ENCODE measurements around the gene PLCG1. TPM values are rescaled to one million over a fixed set of nuclear protein-coding genes. Genes with fewer than 3 reads are reported as not detected.

Gene PLCG1
- total RNA-seq, 1 donor from 2014 or later, result 94.0 TPM

GRCh38 chr20:41143354-41143753, 6.0 kb downstream of the PLCG1 start:
- TF ChIP-seq, protein P1, sequence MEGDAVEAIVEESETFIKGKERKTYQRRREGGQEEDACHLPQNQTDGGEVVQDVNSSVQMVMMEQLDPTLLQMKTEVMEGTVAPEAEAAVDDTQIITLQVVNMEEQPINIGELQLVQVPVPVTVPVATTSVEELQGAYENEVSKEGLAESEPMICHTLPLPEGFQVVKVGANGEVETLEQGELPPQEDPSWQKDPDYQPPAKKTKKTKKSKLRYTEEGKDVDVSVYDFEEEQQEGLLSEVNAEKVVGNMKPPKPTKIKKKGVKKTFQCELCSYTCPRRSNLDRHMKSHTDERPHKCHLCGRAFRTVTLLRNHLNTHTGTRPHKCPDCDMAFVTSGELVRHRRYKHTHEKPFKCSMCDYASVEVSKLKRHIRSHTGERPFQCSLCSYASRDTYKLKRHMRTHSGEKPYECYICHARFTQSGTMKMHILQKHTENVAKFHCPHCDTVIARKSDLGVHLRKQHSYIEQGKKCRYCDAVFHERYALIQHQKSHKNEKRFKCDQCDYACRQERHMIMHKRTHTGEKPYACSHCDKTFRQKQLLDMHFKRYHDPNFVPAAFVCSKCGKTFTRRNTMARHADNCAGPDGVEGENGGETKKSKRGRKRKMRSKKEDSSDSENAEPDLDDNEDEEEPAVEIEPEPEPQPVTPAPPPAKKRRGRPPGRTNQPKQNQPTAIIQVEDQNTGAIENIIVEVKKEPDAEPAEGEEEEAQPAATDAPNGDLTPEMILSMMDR (IDR thresholded peaks at IDR 0.05), result no peak
- DNase-seq, result no peak
- Histone ChIP-seq H3K27ac (peak overlapping the region; percentile 73), H3K4me1 (peaks cover 100% of the 10 kb centered on the region), H3K9me3 (no peaks in the 10 kb centered on the region), H3K4me3 (no peak overlapping the region), H3K36me3 (peaks cover 4% of the 10 kb centered on the region), H3K27me3 (ENCODE audit: low read depth) (no peaks in the 10 kb centered on the region)
- peak; percentile 48 to 60 for ATAC-seq
- intact Hi-C loops (cut with DNase I), result no loop called here

GRCh38 chr20:41145317-41145716, 8.0 kb downstream of the PLCG1 start:
- no peak for DNase-seq
- no peaks in the 10 kb centered on the region for H3K27me3 ChIP-seq (ENCODE audit: low read depth)
- H3K36me3 ChIP-seq, result peaks cover 4% of the 10 kb centered on the region
- intact Hi-C loops (cut with DNase I), result no loop called here
- ATAC-seq, result no peak
- H3K27ac ChIP-seq, result peak overlapping the region; percentile 73
- no peak overlapping the region for H3K4me3 ChIP-seq
- peaks cover 100% of the 10 kb centered on the region for H3K4me1 ChIP-seq
- TF ChIP-seq, protein P1 (IDR thresholded peaks at IDR 0.05), result no peak
- H3K9me3 ChIP-seq, result no peaks in the 10 kb centered on the region

DNA sequence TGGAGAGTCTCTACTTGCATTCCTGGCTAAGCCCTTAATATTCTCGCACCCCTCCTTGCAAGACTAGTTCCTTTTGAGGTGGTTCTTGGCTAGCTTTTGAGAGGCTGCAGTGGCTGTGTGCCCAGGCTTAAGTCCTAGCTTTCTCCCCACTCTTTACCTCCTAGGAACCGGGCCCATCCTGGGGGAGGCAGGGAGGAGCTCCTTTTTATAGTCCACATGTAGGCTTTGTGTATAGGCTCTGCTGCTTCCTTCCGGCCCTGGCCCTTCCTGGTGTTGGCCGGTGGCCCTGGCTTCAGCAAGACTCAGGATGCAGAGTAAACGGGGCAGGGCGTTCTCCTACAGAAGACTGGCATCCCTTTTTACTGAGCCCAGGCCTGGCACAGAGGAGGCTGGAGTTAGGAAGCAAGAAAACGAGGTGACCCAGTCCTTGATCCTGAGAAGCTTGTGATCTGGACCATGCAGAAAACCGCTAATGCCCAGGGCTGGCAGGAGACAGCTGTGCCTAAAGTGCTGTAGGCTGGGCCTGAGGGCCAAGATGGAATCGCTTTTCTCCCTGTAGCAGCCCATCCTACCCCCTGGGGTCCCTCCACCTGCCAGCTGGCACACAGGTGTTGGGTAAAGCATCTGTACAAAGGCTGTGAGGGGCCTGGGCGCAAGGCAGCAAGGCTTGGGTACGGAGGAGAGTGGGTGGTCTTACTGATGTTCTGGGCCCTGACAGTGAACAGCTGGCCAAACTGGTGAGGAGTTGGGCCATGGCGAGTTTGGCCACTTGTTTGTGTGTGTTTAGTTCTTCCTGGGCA, 8.7 kb downstream of the PLCG1 start:
- Histone ChIP-seq H3K4me1 (peaks cover 100% of the 10 kb centered on the region), H3K9me3 (no peaks in the 10 kb centered on the region), H3K36me3 (peaks cover 4% of the 10 kb centered on the region), H3K4me3 (no peak overlapping the region), H3K27me3 (ENCODE audit: low read depth) (no peaks in the 10 kb centered on the region), H3K27ac (peak overlapping the region; percentile 73)
- peak; percentile 47 to 78 for ATAC-seq
- TF ChIP-seq, protein P1 (IDR thresholded peaks at IDR 0.05), result no peak
- peak; percentile 79 for DNase-seq
- intact Hi-C loops (cut with DNase I), result no loop called here

DNA sequence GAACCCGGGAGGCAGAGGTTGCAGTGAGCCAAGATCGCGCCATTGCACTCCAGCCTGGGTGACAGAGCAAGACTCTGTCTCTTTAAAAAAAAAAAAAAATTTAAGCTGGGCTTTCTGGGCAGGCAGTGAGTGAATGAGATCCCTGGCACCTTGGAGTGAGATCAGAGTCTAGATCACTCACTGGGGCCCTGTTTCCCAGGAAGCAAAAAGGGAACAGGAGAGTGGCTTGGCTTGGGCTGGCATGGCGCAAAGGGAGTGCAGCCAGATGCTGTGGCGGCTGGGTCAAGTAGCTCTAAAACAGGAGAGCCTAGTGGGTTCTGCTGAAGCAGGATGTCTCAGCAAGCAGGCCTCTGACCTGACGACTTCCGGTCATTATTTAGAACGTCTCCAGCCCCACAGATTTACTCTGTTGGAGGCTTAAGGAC, 10.4 kb downstream of the PLCG1 start:
- no peak overlapping the region for H3K4me3 ChIP-seq
- H3K9me3 ChIP-seq, result no peaks in the 10 kb centered on the region
- TF ChIP-seq, protein P1 (IDR thresholded peaks at IDR 0.05), result no peak
- no peaks in the 10 kb centered on the region for H3K27me3 ChIP-seq (ENCODE audit: low read depth)
- H3K27ac ChIP-seq, result peak overlapping the region; percentile 73
- ATAC-seq, result peak in 1 of 2 donors; percentile 13
- H3K4me1 ChIP-seq, result peaks cover 99% of the 10 kb centered on the region
- intact Hi-C loops (cut with DNase I), result no loop called here
- no peak for DNase-seq
- peaks cover 4% of the 10 kb centered on the region for H3K36me3 ChIP-seq

- TF ChIP-seq, protein P1 (IDR thresholded peaks at IDR 0.05), result no peak
Observed at GRCh38 chr20:41148942-41149341, 11.6 kb downstream of the PLCG1 start.

More at GRCh38 chr20:41148942-41149341, 11.6 kb downstream of the PLCG1 start:
- Histone ChIP-seq H3K36me3 (peaks cover 4% of the 10 kb centered on the region), H3K27ac (peak overlapping the region; percentile 27), H3K4me3 (no peak overlapping the region), H3K9me3 (no peaks in the 10 kb centered on the region), H3K4me1 (peaks cover 99% of the 10 kb centered on the region), H3K27me3 (ENCODE audit: low read depth) (no peaks in the 10 kb centered on the region)
- no peak for DNase-seq
- intact Hi-C loops (cut with DNase I), result no loop called here
- ATAC-seq, result no peak

All from lower lobe of right lung (tissue), 2 donors.